SK-N-SH treated with all-trans-retinoic acid at 6 μM for 48 hours (cell line): ENCODE data around the gene UNC13B.

Experiments
- ATAC-seq: fragments of 200-7000 bp; cut with Tn5 transposase; 3 replicates; pipeline ENCODE4 v1.9.1; 2020; ENCODE audit warnings: mild to moderate bottlenecking, moderate library complexity
- ARNTL ChIP-seq: fragments of 450-650 bp; formaldehyde crosslinking; IDR thresholded peaks from 2 replicates; pipeline ENCODE4 v1.5.0; 2020; ENCODE audit warnings: low read depth, mild to moderate bottlenecking, moderate library complexity, borderline replicate concordance
- BACH2 ChIP-seq: fragments of 250-450 bp; sonication (Bioruptor Pico); IDR thresholded peaks from 2 replicates; pipeline ENCODE4 v1.9.0; 2021; ENCODE audit warnings: mild to moderate bottlenecking, borderline replicate concordance
- CSDC2 ChIP-seq: fragments of 250-450 bp; sonication (Bioruptor Pico); IDR thresholded peaks from 2 replicates; pipeline ENCODE4 v1.5.0; 2020; ENCODE audit warnings: mild to moderate bottlenecking, moderate library complexity
- ESRRG ChIP-seq: fragments of 250-450 bp; sonication (Bioruptor Pico); IDR thresholded peaks from 2 replicates; pipeline ENCODE4 v1.6.1; 2021; ENCODE audit warnings: mild to moderate bottlenecking
- ISL1 ChIP-seq: fragments of 250-450 bp; sonication (Bioruptor Pico); IDR thresholded peaks from 2 replicates; pipeline ENCODE4 v2.1.2; 2022; ENCODE audit warnings: mild to moderate bottlenecking, moderate library complexity
- PPARA ChIP-seq: fragments of 250-450 bp; sonication (Bioruptor Pico); IDR thresholded peaks from 2 replicates; pipeline ENCODE4 v1.5.0; 2020; ENCODE audit warnings: mild to moderate bottlenecking, borderline replicate concordance
- RARB ChIP-seq: fragments of 250-450 bp; sonication (Bioruptor Pico); IDR thresholded peaks from 2 replicates; pipeline ENCODE4 v1.8.0; 2021; ENCODE audit warnings: mild to moderate bottlenecking, moderate library complexity
- SNAI2 ChIP-seq: fragments of 250-450 bp; sonication (Bioruptor Pico); IDR thresholded peaks from 2 replicates; pipeline ENCODE4 v1.5.0; 2020; ENCODE audit warnings: mild to moderate bottlenecking, moderate library complexity
- TCF4 ChIP-seq: fragments of 250-450 bp; sonication (Bioruptor Pico); IDR thresholded peaks from 2 replicates; pipeline ENCODE4 v1.8.0; 2021; ENCODE audit warnings: mild to moderate bottlenecking, moderate library complexity, borderline replicate concordance
- TOX ChIP-seq: fragments of 250-450 bp; sonication (Bioruptor Pico); IDR thresholded peaks from 2 replicates; pipeline ENCODE4 v1.8.0; 2021; ENCODE audit warnings: mild to moderate bottlenecking, moderate library complexity, borderline replicate concordance
- ZC3H10 ChIP-seq: fragments of 250-450 bp; sonication (Bioruptor Pico); IDR thresholded peaks from 2 replicates; pipeline ENCODE4 v1.5.1; 2021; ENCODE audit warnings: mild to moderate bottlenecking, moderate library complexity
- ZFP3 ChIP-seq: fragments of 250-450 bp; sonication (Bioruptor Pico); IDR thresholded peaks from 2 replicates; pipeline ENCODE4 v1.5.0; 2020; ENCODE audit warnings: mild to moderate bottlenecking, moderate library complexity
- ZFP30 ChIP-seq: fragments of 450-650 bp; formaldehyde crosslinking; IDR thresholded peaks from 2 replicates; pipeline ENCODE4 v1.5.0; 2022; ENCODE audit warnings: mild to moderate bottlenecking, moderate library complexity
- ZNF565 ChIP-seq: fragments of 450-650 bp; formaldehyde crosslinking; conservative IDR thresholded peaks from 2 replicates; pipeline ENCODE4 v1.5.0; 2020; ENCODE audit warnings: low read depth, mild to moderate bottlenecking, moderate library complexity
- ZNF8 ChIP-seq: fragments of 450-650 bp; formaldehyde crosslinking; IDR thresholded peaks from 2 replicates; pipeline ENCODE4 v1.5.0; 2020; ENCODE audit warnings: mild to moderate bottlenecking, moderate library complexity
- TF ChIP-seq, protein P1 (sequence below): fragments of 250-450 bp; sonication (Bioruptor Pico); IDR thresholded peaks from 2 replicates; pipeline ENCODE4 v1.5.1; 2021; ENCODE audit warnings: mild to moderate bottlenecking, moderate library complexity
- TF ChIP-seq, protein P2 (sequence below): fragments of 250-450 bp; sonication (Bioruptor Pico); IDR thresholded peaks from 2 replicates; pipeline ENCODE4 v1.8.0; 2021; ENCODE audit warnings: low read depth, mild to moderate bottlenecking, moderate library complexity, borderline replicate concordance
- TF ChIP-seq, protein P3 (sequence below): fragments of 250-450 bp; sonication (Bioruptor Pico); IDR thresholded peaks from 2 replicates; pipeline ENCODE4 v1.5.1; 2020; ENCODE audit warnings: low read depth, mild to moderate bottlenecking, moderate library complexity
- TF ChIP-seq, protein P4 (sequence below): fragments of 250-450 bp; sonication (Bioruptor Pico); IDR thresholded peaks from 2 replicates; pipeline ENCODE4 v1.8.0; 2020; ENCODE audit warnings: mild to moderate bottlenecking, moderate library complexity, borderline replicate concordance
- TF ChIP-seq, protein P5 (sequence below): fragments of 250-450 bp; sonication (Bioruptor Pico); IDR thresholded peaks from 2 replicates; pipeline ENCODE4 v1.5.0; 2020; ENCODE audit warnings: mild to moderate bottlenecking, moderate library complexity

Gene UNC13B

DNA sequence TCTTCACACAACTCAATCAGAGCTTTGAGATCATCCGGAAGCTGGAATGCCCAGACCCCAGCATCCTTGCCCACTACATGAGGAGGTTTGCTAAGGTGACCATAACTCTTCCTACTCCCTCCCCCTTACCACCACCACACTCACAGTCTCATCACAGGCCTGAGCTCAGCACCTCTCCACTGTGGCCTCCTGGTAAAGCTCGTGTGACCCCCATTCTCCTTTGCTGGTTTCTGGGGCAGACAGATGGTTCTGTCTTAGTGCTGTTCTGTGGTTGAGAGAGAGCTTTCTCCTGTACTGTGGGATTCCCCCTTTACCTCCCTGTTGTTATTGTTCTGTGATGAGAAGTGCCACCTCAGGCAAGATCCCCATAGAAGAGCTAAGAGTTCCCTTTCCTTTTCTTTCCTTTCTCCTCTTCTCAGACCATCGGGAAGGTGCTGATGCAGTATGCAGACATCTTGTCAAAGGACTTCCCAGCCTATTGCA, 235.4 kb downstream of the UNC13B start:
- ATAC-seq: no peak
- TF ChIP-seq ARNTL (no peak), TCF4 (no peak), CSDC2 (no peak), ZNF8 (CRISPR knock-in tag) (no peak), ISL1 (CRISPR knock-in tag) (no peak), ZFP3 (no peak)

DNA sequence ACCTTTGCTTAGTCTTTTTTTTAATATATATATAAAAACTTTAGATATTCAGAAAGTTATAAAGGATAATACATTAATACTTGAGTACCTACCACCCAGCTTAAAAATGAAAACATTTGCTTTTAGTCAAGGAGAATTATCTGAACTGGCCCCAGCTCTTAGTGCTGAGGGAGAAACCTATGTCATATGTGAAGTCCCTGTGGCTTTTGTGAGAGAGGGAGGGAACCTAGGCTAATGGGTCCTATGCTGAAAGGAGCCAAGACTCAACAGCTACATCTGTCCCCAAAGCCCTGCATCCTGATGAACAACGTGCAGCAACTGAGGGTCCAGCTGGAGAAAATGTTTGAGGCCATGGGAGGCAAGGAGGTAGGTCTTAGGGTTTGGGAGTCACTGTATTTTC, 236.1 kb downstream of the UNC13B start:
- no peak for ATAC-seq
- TF ChIP-seq ARNTL (no peak), ZFP30 (no peak), ZNF565 (CRISPR knock-in tag) (no peak), ZNF8 (CRISPR knock-in tag) (no peak), RARB (CRISPR knock-in tag) (no peak), ZFP3 (no peak), CSDC2 (no peak)
- TF ChIP-seq, protein P1, sequence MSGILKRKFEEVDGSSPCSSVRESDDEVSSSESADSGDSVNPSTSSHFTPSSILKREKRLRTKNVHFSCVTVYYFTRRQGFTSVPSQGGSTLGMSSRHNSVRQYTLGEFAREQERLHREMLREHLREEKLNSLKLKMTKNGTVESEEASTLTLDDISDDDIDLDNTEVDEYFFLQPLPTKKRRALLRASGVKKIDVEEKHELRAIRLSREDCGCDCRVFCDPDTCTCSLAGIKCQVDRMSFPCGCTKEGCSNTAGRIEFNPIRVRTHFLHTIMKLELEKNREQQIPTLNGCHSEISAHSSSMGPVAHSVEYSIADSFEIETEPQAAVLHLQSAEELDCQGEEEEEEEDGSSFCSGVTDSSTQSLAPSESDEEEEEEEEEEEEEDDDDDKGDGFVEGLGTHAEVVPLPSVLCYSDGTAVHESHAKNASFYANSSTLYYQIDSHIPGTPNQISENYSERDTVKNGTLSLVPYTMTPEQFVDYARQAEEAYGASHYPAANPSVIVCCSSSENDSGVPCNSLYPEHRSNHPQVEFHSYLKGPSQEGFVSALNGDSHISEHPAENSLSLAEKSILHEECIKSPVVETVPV (CRISPR knock-in tag): no peak
- TF ChIP-seq, protein P2, sequence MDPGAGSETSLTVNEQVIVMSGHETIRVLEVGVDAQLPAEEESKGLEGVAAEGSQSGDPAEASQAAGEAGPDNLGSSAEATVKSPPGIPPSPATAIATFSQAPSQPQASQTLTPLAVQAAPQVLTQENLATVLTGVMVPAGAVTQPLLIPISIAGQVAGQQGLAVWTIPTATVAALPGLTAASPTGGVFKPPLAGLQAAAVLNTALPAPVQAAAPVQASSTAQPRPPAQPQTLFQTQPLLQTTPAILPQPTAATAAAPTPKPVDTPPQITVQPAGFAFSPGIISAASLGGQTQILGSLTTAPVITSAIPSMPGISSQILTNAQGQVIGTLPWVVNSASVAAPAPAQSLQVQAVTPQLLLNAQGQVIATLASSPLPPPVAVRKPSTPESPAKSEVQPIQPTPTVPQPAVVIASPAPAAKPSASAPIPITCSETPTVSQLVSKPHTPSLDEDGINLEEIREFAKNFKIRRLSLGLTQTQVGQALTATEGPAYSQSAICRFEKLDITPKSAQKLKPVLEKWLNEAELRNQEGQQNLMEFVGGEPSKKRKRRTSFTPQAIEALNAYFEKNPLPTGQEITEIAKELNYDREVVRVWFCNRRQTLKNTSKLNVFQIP (CRISPR knock-in tag): no peak

DNA sequence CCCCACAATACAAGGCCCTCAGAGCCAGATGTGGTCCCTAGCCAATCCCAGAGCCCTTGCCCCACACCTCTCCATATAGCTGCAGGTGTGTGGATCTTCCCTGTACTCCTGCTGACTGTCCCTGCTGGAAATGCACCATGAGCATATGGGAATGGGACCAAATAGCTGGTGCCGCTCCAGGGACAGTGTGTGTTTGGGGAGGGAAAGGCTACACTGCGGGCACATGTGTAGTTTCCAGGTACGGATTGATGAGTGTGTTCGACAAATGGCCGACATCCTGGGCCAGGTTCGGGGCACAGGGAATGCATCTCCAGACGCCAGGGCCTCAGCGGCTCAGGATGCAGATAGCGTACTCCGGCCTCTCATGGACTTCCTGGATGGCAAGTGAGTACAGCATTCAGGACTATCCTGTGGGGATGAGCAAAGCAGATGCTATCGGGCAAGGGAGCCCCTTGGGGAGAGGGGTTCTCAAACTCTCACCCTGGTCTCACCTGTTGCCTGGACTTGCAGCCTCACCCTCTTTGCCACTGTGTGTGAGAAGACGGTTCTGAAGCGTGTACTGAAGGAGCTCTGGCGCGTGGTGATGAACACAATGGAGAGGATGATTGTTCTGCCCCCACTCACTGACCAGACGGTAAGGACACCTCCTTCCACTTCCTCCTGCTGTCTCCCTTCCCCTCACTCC, 237.0 kb downstream of the UNC13B start:
- no peak for ATAC-seq

DNA sequence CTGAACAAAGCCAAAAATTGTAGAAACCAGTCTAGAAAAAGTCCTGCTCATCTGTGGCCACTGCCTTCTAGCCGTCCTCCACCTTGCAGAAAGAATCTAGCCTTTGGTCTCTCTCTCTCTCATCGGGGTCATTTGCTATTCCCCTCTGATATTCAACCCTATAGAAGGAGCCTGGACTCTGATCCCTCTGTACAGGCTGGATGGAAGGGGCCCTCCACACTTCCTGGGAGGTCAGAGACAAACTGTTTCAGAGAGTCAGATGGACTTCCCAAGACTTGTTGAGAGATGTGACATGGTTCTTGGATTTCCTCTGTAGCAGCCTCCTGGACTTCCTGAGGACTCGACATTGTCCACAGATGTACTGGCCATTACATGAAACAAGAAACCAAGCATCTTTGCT, 243.1 kb downstream of the UNC13B start:
- ATAC-seq: no peak
- TF ChIP-seq, protein P2 (CRISPR knock-in tag): no peak
- no peak for TF ChIP-seq ZC3H10 (CRISPR knock-in tag)
- TF ChIP-seq TOX (CRISPR knock-in tag): no peak
- TF ChIP-seq ZFP3: no peak
- no peak for TF ChIP-seq ESRRG (CRISPR knock-in tag)
- TF ChIP-seq ISL1 (CRISPR knock-in tag): no peak
- TF ChIP-seq, protein P3, sequence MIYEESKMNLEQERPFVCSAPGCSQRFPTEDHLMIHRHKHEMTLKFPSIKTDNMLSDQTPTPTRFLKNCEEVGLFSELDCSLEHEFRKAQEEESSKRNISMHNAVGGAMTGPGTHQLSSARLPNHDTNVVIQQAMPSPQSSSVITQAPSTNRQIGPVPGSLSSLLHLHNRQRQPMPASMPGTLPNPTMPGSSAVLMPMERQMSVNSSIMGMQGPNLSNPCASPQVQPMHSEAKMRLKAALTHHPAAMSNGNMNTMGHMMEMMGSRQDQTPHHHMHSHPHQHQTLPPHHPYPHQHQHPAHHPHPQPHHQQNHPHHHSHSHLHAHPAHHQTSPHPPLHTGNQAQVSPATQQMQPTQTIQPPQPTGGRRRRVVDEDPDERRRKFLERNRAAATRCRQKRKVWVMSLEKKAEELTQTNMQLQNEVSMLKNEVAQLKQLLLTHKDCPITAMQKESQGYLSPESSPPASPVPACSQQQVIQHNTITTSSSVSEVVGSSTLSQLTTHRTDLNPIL (CRISPR knock-in tag): no peak
- no peak for TF ChIP-seq SNAI2 (CRISPR knock-in tag)
- TF ChIP-seq PPARA: no peak

More for the DNA sequence above, 237.0 kb downstream of the UNC13B start:
- TF ChIP-seq CSDC2 (no peak), ARNTL (no peak), BACH2 (no peak)
- TF ChIP-seq, protein P4, sequence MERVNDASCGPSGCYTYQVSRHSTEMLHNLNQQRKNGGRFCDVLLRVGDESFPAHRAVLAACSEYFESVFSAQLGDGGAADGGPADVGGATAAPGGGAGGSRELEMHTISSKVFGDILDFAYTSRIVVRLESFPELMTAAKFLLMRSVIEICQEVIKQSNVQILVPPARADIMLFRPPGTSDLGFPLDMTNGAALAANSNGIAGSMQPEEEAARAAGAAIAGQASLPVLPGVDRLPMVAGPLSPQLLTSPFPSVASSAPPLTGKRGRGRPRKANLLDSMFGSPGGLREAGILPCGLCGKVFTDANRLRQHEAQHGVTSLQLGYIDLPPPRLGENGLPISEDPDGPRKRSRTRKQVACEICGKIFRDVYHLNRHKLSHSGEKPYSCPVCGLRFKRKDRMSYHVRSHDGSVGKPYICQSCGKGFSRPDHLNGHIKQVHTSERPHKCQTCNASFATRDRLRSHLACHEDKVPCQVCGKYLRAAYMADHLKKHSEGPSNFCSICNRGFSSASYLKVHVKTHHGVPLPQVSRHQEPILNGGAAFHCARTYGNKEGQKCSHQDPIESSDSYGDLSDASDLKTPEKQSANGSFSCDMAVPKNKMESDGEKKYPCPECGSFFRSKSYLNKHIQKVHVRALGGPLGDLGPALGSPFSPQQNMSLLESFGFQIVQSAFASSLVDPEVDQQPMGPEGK (CRISPR knock-in tag): no peak
- TF ChIP-seq, protein P5, sequence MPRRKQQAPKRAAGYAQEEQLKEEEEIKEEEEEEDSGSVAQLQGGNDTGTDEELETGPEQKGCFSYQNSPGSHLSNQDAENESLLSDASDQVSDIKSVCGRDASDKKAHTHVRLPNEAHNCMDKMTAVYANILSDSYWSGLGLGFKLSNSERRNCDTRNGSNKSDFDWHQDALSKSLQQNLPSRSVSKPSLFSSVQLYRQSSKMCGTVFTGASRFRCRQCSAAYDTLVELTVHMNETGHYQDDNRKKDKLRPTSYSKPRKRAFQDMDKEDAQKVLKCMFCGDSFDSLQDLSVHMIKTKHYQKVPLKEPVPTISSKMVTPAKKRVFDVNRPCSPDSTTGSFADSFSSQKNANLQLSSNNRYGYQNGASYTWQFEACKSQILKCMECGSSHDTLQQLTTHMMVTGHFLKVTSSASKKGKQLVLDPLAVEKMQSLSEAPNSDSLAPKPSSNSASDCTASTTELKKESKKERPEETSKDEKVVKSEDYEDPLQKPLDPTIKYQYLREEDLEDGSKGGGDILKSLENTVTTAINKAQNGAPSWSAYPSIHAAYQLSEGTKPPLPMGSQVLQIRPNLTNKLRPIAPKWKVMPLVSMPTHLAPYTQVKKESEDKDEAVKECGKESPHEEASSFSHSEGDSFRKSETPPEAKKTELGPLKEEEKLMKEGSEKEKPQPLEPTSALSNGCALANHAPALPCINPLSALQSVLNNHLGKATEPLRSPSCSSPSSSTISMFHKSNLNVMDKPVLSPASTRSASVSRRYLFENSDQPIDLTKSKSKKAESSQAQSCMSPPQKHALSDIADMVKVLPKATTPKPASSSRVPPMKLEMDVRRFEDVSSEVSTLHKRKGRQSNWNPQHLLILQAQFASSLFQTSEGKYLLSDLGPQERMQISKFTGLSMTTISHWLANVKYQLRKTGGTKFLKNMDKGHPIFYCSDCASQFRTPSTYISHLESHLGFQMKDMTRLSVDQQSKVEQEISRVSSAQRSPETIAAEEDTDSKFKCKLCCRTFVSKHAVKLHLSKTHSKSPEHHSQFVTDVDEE (CRISPR knock-in tag): no peak
